ENCODE measurements around the gene SCN2A. TPM values are rescaled to one million over a fixed set of nuclear protein-coding genes. Genes with fewer than 3 reads are reported as not detected.

The SCN2A gene
- total and polyA plus RNA-seq, 2 donors (not counting 3 experiments of a cell fraction or from before 2014, with no cell fraction given): not detected

DNA sequence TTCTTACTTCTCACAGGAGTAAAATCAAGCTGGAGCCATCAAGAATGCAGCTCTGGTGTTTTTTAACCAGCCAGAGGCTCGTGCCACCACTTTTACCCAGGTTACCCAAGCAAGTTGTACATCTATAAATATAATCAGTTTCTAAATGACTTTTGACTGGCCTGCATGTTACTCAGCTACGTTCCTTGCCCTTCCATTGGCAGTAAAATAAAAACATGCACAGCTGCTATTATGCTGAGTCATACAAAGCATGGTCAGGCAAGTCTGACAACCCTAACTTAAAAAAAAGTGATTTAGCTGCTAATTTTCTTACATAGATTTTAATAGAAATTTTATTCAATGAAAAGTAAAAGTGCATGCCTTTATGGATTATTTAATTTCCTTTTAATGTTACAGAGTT, 118.5 kb downstream of the SCN2A start:
- FAIRE-seq: no peak
- BruUV-seq (replicated peaks): no TSS peak
- Histone ChIP-seq H3K4me2 (ENCODE audit: insufficient read depth, low read length) (no peak overlapping the region), H4K20me1 (replicated peaks; ENCODE audit: control insufficient read depth, extremely low read depth, insufficient read depth, low read length) (no peaks in the 10 kb centered on the region), H3K27me3 (ENCODE audit: control insufficient read depth in 2 of 2, insufficient read depth in 2 of 2, low read length in 2 of 2) (no peaks in the 10 kb centered on the region), H3K4me3 (replicated peaks in 1 of 3; ENCODE audit: insufficient read depth in 1 of 3, low read depth in 1 of 3, low read length in 3 of 3) (no peak overlapping the region), H2AFZ (ENCODE audit: low read depth, low read length) (no peak overlapping the region), H3K9me1 (replicated peaks; ENCODE audit: control insufficient read depth, extremely low read depth, insufficient read depth, low read length) (no peaks in the 10 kb centered on the region), H3K79me2 (ENCODE audit: control insufficient read depth, insufficient read depth, low read length) (no peaks in the 10 kb centered on the region), H3K4me1 (ENCODE audit: control insufficient read depth, extremely low read depth, insufficient read depth, low read length) (no peaks in the 10 kb centered on the region), H3K27ac (ENCODE audit: insufficient read depth, low read depth, low read length) (no peak overlapping the region), H3K36me3 (ENCODE audit: control insufficient read depth in 2 of 2, extremely low read depth in 1 of 2, insufficient read depth in 2 of 2, low read length in 2 of 2) (no peaks in the 10 kb centered on the region), H3K9me3 (replicated peaks; ENCODE audit: control insufficient read depth, insufficient read depth, low read length) (no peaks in the 10 kb centered on the region), H3K9ac (replicated peaks; ENCODE audit: extremely low read depth, insufficient read depth, low read length) (no peak overlapping the region)
- ChIA-PET POLR2A (no interaction called here), CTCF (no interaction called here)
- TF ChIP-seq EZH2 (IDR thresholded peaks at IDR 0.05; ENCODE audit: borderline replicate concordance, low read depth, low read length, severe bottlenecking): no peak
- TF ChIP-seq, protein P1, sequence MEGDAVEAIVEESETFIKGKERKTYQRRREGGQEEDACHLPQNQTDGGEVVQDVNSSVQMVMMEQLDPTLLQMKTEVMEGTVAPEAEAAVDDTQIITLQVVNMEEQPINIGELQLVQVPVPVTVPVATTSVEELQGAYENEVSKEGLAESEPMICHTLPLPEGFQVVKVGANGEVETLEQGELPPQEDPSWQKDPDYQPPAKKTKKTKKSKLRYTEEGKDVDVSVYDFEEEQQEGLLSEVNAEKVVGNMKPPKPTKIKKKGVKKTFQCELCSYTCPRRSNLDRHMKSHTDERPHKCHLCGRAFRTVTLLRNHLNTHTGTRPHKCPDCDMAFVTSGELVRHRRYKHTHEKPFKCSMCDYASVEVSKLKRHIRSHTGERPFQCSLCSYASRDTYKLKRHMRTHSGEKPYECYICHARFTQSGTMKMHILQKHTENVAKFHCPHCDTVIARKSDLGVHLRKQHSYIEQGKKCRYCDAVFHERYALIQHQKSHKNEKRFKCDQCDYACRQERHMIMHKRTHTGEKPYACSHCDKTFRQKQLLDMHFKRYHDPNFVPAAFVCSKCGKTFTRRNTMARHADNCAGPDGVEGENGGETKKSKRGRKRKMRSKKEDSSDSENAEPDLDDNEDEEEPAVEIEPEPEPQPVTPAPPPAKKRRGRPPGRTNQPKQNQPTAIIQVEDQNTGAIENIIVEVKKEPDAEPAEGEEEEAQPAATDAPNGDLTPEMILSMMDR (IDR thresholded peaks at IDR 0.05; ENCODE audit: extremely low read depth in 1 of 2, insufficient read depth in 1 of 2, low read depth in 1 of 2, low read length in 2 of 2): no peak
- TF ChIP-seq FOS (IDR thresholded peaks at IDR 0.05; ENCODE audit: borderline replicate concordance, insufficient read depth, low read length): no peak
- no peak for TF ChIP-seq JUN (IDR thresholded peaks at IDR 0.05; ENCODE audit: borderline replicate concordance, insufficient read depth, insufficient read length, low read depth)
- TF ChIP-seq, protein P2, sequence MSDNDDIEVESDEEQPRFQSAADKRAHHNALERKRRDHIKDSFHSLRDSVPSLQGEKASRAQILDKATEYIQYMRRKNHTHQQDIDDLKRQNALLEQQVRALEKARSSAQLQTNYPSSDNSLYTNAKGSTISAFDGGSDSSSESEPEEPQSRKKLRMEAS (IDR thresholded peaks at IDR 0.05; ENCODE audit: insufficient read depth, insufficient read length): no peak
- TF ChIP-seq GATA2 (IDR thresholded peaks at IDR 0.05; ENCODE audit: insufficient read depth, insufficient read length, low read depth, low read length): no peak
- no peak for TF ChIP-seq POLR2A (IDR thresholded peaks at IDR 0.05; ENCODE audit: low read depth, low read length)
- TF ChIP-seq POLR2AphosphoS5 (IDR thresholded peaks at IDR 0.05; ENCODE audit: insufficient read depth, low read depth, low read length): no peak
- TF ChIP-seq MYC (IDR thresholded peaks at IDR 0.05; ENCODE audit: low read depth, low read length): no peak
- dilution Hi-C loops (cut with MboI; ENCODE audit: extremely low pct_ligation_motif_present, low sequenced_read_pairs) (no loop called here), intact Hi-C loops (cut with micrococcal nuclease) (no loop called here)
- DNase-seq (ENCODE audit: low read depth, low spot score): peak; percentile 53
